ENCODE results near the gene CAMK1D. TPM values are rescaled to one million over a fixed set of nuclear protein-coding genes. Genes with fewer than 3 reads are reported as not detected.

CAMK1D gene
- total RNA-seq, 1 donor, result 11.2 TPM

DNA sequence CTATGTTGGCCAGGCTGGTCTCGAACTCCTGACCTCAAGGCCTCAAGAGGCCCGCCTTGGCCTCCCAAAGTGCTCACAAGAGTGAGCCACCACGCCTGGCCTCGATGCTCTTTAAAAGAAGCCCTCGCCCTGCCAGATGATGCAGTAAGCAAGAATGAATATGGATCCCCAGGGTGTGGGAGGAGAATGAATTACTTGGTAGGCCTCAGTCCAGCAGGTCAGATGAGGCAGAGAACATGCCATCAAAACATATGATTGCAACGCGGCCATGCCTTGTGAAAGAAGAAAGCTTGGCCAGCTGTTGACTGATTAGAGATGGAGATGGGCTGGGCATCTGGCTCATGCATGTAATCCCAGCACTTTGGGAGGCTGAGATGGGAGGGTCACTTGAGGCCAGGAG lies 68.7 kb downstream of the CAMK1D start:
- Histone ChIP-seq H3K9me3 (ENCODE audit: low read depth, low read length) (no peaks in the 10 kb centered on the region), H3K4me2 (ENCODE audit: insufficient read depth, low read length) (no peak overlapping the region), H2AFZ (ENCODE audit: low read length) (no peak overlapping the region), H3K27ac (ENCODE audit: low read depth, low read length) (peak overlapping the region; percentile 91), H3K4me3 (ENCODE audit: insufficient read depth, low read length) (no peak overlapping the region), H3K4me1 (ENCODE audit: insufficient read depth, low read length) (peaks cover 20% of the 10 kb centered on the region), H3K27me3 (ENCODE audit: insufficient read depth, low read length) (no peaks in the 10 kb centered on the region), H4K20me1 (ENCODE audit: insufficient read depth, low read length) (no peaks in the 10 kb centered on the region), H3K36me3 (ENCODE audit: insufficient read depth, low read length) (no peaks in the 10 kb centered on the region), H3K79me2 (ENCODE audit: insufficient read depth, low read length) (no peaks in the 10 kb centered on the region)
- no peak for DNase-seq (ENCODE audit: insufficient read length, low spot score, missing footprints)
- TF ChIP-seq, protein P1, sequence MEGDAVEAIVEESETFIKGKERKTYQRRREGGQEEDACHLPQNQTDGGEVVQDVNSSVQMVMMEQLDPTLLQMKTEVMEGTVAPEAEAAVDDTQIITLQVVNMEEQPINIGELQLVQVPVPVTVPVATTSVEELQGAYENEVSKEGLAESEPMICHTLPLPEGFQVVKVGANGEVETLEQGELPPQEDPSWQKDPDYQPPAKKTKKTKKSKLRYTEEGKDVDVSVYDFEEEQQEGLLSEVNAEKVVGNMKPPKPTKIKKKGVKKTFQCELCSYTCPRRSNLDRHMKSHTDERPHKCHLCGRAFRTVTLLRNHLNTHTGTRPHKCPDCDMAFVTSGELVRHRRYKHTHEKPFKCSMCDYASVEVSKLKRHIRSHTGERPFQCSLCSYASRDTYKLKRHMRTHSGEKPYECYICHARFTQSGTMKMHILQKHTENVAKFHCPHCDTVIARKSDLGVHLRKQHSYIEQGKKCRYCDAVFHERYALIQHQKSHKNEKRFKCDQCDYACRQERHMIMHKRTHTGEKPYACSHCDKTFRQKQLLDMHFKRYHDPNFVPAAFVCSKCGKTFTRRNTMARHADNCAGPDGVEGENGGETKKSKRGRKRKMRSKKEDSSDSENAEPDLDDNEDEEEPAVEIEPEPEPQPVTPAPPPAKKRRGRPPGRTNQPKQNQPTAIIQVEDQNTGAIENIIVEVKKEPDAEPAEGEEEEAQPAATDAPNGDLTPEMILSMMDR (IDR thresholded peaks at IDR 0.05; ENCODE audit: extremely low read depth, low read depth, low read length), result no peak

DNA sequence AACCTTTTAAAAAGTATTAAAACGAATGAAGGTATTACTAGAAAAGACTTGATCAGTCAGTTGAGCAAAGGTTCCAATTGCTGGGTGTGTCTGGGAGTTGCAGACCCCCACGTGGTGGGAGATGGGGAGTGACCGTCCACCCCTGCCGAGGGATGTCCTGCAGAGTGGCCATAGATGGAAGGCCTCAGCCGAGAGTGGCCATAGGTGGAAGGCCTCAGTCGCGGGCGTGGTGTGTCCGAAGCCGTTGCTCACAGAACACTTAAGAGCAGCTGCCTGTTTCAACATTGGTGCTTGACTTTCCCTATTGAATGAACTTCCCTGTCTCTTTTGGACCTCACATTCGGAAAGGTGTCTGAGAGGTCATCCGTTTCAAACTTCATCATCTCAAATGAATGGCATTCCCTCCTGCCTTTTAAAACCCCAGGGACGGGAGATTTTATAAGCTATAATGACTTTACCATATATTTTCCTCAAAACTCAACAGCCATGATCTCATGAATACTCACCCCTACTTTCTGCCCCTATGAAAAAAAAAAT lies 69.4 kb downstream of the CAMK1D start:
- Histone ChIP-seq H3K27ac (ENCODE audit: low read depth, low read length) (peak overlapping the region; percentile 91), H4K20me1 (ENCODE audit: insufficient read depth, low read length) (no peaks in the 10 kb centered on the region), H3K4me3 (ENCODE audit: insufficient read depth, low read length) (no peak overlapping the region), H3K9me3 (ENCODE audit: low read depth, low read length) (no peaks in the 10 kb centered on the region), H3K27me3 (ENCODE audit: insufficient read depth, low read length) (no peaks in the 10 kb centered on the region), H2AFZ (ENCODE audit: low read length) (no peak overlapping the region), H3K4me2 (ENCODE audit: insufficient read depth, low read length) (peak overlapping the region; percentile 28), H3K36me3 (ENCODE audit: insufficient read depth, low read length) (no peaks in the 10 kb centered on the region), H3K4me1 (ENCODE audit: insufficient read depth, low read length) (peaks cover 20% of the 10 kb centered on the region), H3K79me2 (ENCODE audit: insufficient read depth, low read length) (no peaks in the 10 kb centered on the region)
- no peak for DNase-seq (ENCODE audit: insufficient read length, low spot score, missing footprints)
- TF ChIP-seq, protein P1 (IDR thresholded peaks at IDR 0.05; ENCODE audit: extremely low read depth, low read depth, low read length), result no peak

DNA sequence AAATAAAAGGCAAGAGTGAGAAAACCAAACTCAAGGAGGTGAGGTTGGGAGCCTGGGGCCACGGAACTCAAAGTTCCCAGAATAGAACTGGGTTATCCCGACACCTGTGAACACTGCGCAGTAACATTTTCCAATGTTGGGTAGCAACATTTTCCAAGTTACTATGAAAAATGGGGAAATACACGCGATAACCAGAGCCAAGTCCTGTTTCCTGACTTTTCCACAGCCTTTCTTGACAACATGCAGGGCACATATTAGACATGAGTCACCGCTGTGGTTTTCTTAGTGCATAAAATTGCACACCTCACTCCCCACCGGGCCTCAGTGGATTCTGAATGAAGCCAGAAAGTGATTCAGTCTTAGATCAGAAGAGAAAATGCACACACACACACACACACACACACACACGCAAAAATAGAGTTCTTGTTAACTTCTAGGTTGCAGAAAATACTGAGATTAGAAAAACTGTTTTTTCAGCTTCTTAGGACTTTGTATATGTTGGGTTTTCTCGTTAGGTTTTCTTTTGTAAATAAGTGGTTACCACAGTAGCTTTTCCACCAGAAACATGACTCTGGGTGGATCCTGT lies 70.0 kb downstream of the CAMK1D start:
- H2AFZ ChIP-seq (ENCODE audit: low read length), result no peak overlapping the region
- H3K27me3 ChIP-seq (ENCODE audit: insufficient read depth, low read length), result no peaks in the 10 kb centered on the region
- peak; percentile 96 for DNase-seq (ENCODE audit: insufficient read length, low spot score, missing footprints)
- H3K36me3 ChIP-seq (ENCODE audit: insufficient read depth, low read length), result no peaks in the 10 kb centered on the region
- H4K20me1 ChIP-seq (ENCODE audit: insufficient read depth, low read length), result no peaks in the 10 kb centered on the region
- TF ChIP-seq, protein P1 (IDR thresholded peaks at IDR 0.05; ENCODE audit: extremely low read depth, low read depth, low read length), result no peak
- H3K4me3 ChIP-seq (ENCODE audit: insufficient read depth, low read length), result no peak overlapping the region
- peaks cover 20% of the 10 kb centered on the region for H3K4me1 ChIP-seq (ENCODE audit: insufficient read depth, low read length)
- no peaks in the 10 kb centered on the region for H3K79me2 ChIP-seq (ENCODE audit: insufficient read depth, low read length)
- H3K4me2 ChIP-seq (ENCODE audit: insufficient read depth, low read length), result peak overlapping the region; percentile 28
- H3K27ac ChIP-seq (ENCODE audit: low read depth, low read length), result peak overlapping the region; percentile 91
- H3K9me3 ChIP-seq (ENCODE audit: low read depth, low read length), result no peaks in the 10 kb centered on the region

DNA sequence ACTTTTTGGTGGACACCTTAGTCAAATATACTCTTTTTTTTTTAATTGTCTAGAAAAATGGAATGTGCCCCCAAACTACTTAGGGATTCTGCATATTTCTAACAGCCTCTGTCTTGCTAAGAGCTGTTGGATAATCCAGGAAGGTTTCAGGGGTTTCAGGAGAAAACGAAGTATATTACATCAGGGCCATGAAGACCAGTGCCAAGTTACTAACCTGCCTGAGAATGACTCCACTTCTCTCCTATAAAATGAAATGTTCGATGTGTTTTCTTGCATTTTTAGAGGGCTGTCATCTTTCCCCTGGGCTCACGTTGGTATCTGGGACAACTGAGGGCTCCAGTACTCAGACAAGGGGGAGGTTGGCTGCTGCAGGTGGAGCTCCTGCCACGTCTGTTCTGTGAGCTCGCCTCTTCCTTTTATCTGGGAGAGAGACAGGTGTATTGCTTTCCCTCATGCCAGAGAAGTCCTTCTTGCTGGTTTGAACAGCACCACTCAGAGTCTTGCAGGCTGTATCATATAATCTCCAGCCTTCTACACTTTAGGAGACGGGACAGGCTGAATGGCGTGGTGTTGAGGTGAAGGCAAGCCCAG lies 71.3 kb downstream of the CAMK1D start:
- no peak for DNase-seq (ENCODE audit: insufficient read length, low spot score, missing footprints)
- H3K4me2 ChIP-seq (ENCODE audit: insufficient read depth, low read length), result no peak overlapping the region
- H3K4me1 ChIP-seq (ENCODE audit: insufficient read depth, low read length), result peaks cover 20% of the 10 kb centered on the region
- no peak overlapping the region for H3K4me3 ChIP-seq (ENCODE audit: insufficient read depth, low read length)
- H3K36me3 ChIP-seq (ENCODE audit: insufficient read depth, low read length), result no peaks in the 10 kb centered on the region
- no peaks in the 10 kb centered on the region for H3K27me3 ChIP-seq (ENCODE audit: insufficient read depth, low read length)
- H3K27ac ChIP-seq (ENCODE audit: low read depth, low read length), result no peak overlapping the region
- no peak overlapping the region for H2AFZ ChIP-seq (ENCODE audit: low read length)
- no peaks in the 10 kb centered on the region for H3K79me2 ChIP-seq (ENCODE audit: insufficient read depth, low read length)
- no peaks in the 10 kb centered on the region for H4K20me1 ChIP-seq (ENCODE audit: insufficient read depth, low read length)
- no peaks in the 10 kb centered on the region for H3K9me3 ChIP-seq (ENCODE audit: low read depth, low read length)
- TF ChIP-seq, protein P1 (IDR thresholded peaks at IDR 0.05; ENCODE audit: extremely low read depth, low read depth, low read length), result no peak

All from osteoblast (primary cell).